Adrenal gland (tissue), 12 donors: ENCODE data around the gene CAPN11. TPM values are rescaled to one million over a fixed set of nuclear protein-coding genes. Genes with fewer than 3 reads are reported as not detected.

Experiments
- DNase-seq, 7 donors: peaks; one replicate each; pipeline ENCODE4 v3.0.0-alpha.2; 2019 to 2020
- H3K27ac ChIP-seq, 5 donors: fragments of 200-600 bp; sonication (generic) in 4 of 5; 1 replicate in 3 of 5; 2 replicates in 2 of 5; pipeline versions ENCODE4 v1.5.1 to v1.8.0; 2016 to 2020; ENCODE audit warnings: mild to moderate bottlenecking in 1 of 5
- H3K27me3 ChIP-seq: fragments of 200-600 bp; 2 replicates; pipeline ENCODE4 v1.8.0; 2021
- H3K36me3 ChIP-seq, 2 donors: fragments of 200-600 bp; replicated peaks in 1 of 2; 1 replicate in 1 of 2; 2 replicates in 1 of 2; pipeline versions ENCODE4 v1.5.1 to v1.8.0; 2018 to 2022
- H3K4me1 ChIP-seq, 2 donors: fragments of 200-600 bp; replicated peaks in 1 of 2; 1 replicate in 1 of 2; 2 replicates in 1 of 2; pipeline versions ENCODE4 v1.5.1 to v1.8.0; 2018 to 2021
- H3K4me3 ChIP-seq, 4 donors: fragments of 200-600 bp; sonication (generic) in 3 of 4; one replicate each; pipeline ENCODE4 v1.5.1; 2016 to 2018
- H3K9me3 ChIP-seq, 3 donors: fragments of 200-600 bp; sonication (generic) in 1 of 3; replicated peaks in 1 of 3; 1 replicate in 2 of 3; 2 replicates in 1 of 3; pipeline versions ENCODE4 v1.5.1 to v1.8.0; 2016 to 2021
- POLR2A ChIP-seq, 2 donors: fragments of 450-650 bp; IDR thresholded peaks; one replicate each; pipeline ENCODE4 v1.6.1; 2017; ENCODE audit warnings: antibody characterized with exemption in 2 of 2, mild to moderate bottlenecking in 2 of 2, moderate library complexity in 1 of 2
- WGBS, 4 donors: extraction: QIAGEN DNeasy Blood & Tissue Kit in 2 of 4; methylation state at CpG; one replicate each; pipeline versions ENCODE4 v1.1.5 to v1.1.7; 2013 to 2017; 5-methylcytosine and 5-hydroxymethylcytosine counted together
- intact Hi-C, 2 donors: fragments of 100-400 bp; cut with DNase I; formaldehyde crosslinking; loops; one replicate each; pipeline versions ENCODE4 v1.14.1 to v1.15.0; 2022 to 2023
- polyA plus RNA-seq, 3 donors: library from polyadenylated mRNA; stranded (reverse); fragments of 200-250 nt in 2 of 3; fragments of 350-450 nt in 1 of 3; fragmentation: Illumina TruSeq in 1 of 3; extraction: RNeasy Lipid Tissue Mini Kit (QIAGEN cat#74804) in 1 of 3; gene quantifications; one replicate each; pipeline ENCODE4 v1.2.3, GENCODE V29; 2013 to 2014
- total RNA-seq, 9 donors: library from RNA; depleted of rRNA in 4 of 9; stranded (reverse); fragments of >200 nt in 4 of 9; fragments of 120-200 nt in 1 of 9; fragmentation: NEBNext Ultra II Directional in 1 of 9; extraction: Animal tissue kit (Norgen Biotek cat#: 25700) in 1 of 9; gene quantifications; one replicate each; pipeline versions ENCODE4 v1.1.0 to v1.2.4, GENCODE V29; 2013 to 2023
- TF ChIP-seq, protein P1 (sequence below), 6 experiments: fragments of 450-650 bp in 4 of 6; fragments of 200-600 bp in 2 of 6; sonication (generic) in 1 of 6; IDR thresholded peaks; 1 replicate in 5 of 6; 2 replicates in 1 of 6; pipeline versions ENCODE4 v1.5.1 to v1.8.0; 2016 to 2021; ENCODE audit warnings: antibody characterized with exemption in 6 of 6, mild to moderate bottlenecking in 2 of 6, moderate library complexity in 1 of 6
- donor health status: healthy with polysubstance abuse.
- donor health status: Bipolar disorder and iron deficiency.
- donor health status: DM: yes; HTN: yes; CAD: no.
- donor health status: DM: no; HTN: no; CAD: no.
- donor health status: DM: no; HTN: no; CAD: no.
- donor health status: DM: yes; HTN: yes; CAD: no.

CAPN11 gene
- total and polyA plus RNA-seq, 12 donors = 0.14 to 2.4 (median 0.98) TPM; not detected in 2

DNA sequence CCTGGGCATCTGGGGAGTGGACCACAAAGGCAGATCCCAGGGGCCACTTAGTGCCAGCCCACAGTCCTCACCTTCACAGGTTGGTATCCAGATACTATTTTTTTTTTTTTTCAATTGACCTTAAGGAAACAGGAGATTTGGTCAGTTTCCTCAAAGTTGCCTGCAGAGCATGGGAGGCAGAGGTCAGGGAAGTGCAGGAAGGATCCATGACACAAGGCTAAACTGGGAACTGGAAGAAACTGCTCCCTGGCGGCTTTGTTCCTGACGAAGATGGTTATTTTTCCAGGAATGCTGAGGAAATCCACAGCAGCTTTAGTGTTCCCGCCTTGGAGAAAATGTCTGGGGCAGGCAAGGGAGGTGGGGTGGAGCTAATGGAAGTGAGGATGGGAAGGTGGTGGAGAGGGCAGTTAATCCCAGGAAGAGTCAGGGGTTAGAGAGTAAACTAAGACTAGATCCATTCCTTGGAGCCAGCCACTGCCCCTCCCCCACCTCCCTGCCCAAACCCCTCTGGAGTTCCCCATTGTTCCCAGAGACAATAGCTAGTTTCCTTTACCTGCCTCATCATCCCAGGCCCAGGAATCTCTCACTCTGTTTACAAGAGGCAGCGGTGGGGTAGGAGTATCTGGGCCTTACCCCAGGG is 43.8 kb downstream of the CAPN11 start:
- Histone ChIP-seq H3K27me3 (no peaks in the 10 kb centered on the region), H3K4me3 (no peak overlapping the region), H3K4me1 (peaks cover 3 to 4% of the 10 kb centered on the region in 2 donors), H3K9me3 (no peaks in the 10 kb centered on the region), H3K36me3 (no peaks in the 10 kb centered on the region), H3K27ac (peak overlapping the region in 2 of 5 donors; percentile 6 to 67)
- DNase-seq = peak in 1 of 7 donors; percentile 8
- 76 to 92% (median 78%) methylated on average over 4 of the region's 4 CpGs for WGBS, 4 donors
- intact Hi-C loops = no loop called here
- TF ChIP-seq, protein P1, sequence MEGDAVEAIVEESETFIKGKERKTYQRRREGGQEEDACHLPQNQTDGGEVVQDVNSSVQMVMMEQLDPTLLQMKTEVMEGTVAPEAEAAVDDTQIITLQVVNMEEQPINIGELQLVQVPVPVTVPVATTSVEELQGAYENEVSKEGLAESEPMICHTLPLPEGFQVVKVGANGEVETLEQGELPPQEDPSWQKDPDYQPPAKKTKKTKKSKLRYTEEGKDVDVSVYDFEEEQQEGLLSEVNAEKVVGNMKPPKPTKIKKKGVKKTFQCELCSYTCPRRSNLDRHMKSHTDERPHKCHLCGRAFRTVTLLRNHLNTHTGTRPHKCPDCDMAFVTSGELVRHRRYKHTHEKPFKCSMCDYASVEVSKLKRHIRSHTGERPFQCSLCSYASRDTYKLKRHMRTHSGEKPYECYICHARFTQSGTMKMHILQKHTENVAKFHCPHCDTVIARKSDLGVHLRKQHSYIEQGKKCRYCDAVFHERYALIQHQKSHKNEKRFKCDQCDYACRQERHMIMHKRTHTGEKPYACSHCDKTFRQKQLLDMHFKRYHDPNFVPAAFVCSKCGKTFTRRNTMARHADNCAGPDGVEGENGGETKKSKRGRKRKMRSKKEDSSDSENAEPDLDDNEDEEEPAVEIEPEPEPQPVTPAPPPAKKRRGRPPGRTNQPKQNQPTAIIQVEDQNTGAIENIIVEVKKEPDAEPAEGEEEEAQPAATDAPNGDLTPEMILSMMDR (IDR thresholded peaks at IDR 0.05) = no peak
- no peak for TF ChIP-seq POLR2A (IDR thresholded peaks at IDR 0.05)

DNA sequence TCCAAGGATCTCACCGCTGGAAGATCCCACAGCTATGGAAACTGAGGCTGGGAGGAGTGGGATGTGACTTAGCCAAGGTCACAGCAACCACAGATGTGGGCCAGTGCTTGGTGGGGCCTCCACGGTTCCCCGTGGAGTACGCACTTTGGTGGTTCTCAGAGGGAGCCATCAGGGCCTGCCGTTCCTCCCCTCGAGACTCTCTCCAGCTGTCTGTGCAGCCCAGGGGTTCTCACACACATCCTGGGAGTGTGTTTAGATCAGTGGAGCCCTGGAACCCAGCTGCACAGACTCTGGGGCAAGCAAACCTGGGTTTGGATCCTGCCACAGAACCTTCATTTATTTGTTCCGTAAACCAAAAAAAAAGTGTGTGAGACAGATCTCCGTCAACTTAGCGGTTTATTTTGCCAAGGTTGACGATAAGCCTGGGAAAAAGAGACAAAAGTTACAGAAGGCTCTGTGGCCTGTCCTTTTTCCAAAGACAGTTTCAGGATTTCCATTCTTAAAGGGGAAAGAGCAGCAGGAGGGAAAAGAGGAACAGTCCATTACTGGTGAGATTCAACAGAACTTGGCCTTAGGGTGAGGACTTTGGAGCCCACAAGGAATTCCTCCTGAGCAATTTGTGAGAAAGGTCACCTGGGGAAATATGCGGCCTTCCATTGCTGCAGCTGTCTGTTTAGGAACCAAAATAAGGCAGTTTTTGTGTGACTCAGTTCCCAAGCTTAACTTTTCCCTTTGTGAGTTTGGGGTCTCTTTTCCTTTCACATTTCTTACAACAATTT is 44.5 kb downstream of the CAPN11 start:
- Histone ChIP-seq H3K4me1 (peaks cover 3 to 4% of the 10 kb centered on the region in 2 donors), H3K36me3 (no peaks in the 10 kb centered on the region), H3K4me3 (no peak overlapping the region), H3K9me3 (no peaks in the 10 kb centered on the region), H3K27ac (peak overlapping the region in 2 of 5 donors; percentile 6 to 67), H3K27me3 (no peaks in the 10 kb centered on the region)
- 54 to 91% (median 86%) methylated on average over 5 to 11 of the region's 11 CpGs for WGBS, 4 donors
- intact Hi-C loops = no loop called here
- TF ChIP-seq POLR2A (IDR thresholded peaks at IDR 0.05) = no peak
- TF ChIP-seq, protein P1 (IDR thresholded peaks at IDR 0.05) = no peak
- DNase-seq = no peak

DNA sequence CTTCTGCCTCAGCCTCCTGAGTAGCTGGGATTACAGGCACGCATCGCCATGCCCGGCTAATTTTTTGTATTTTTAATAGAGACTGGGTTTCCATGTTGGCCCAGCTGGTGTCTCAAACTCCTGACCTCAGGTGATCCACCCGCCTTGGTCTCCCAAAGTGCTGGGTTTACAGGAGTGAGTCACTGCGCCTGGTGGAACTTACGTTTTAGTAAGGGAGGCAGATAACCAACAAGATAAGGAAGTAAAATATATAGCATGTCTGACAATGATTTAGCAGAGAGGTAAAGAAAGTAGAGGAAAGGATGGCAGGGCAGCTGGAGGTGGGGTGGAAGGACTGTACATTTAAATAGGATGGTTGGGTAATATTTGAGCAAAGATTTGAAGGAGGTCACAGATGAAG is 45.3 kb downstream of the CAPN11 start:
- TF ChIP-seq, protein P1 (IDR thresholded peaks at IDR 0.05) = no peak
- TF ChIP-seq POLR2A (IDR thresholded peaks at IDR 0.05) = no peak
- Histone ChIP-seq H3K4me3 (no peak overlapping the region), H3K9me3 (no peaks in the 10 kb centered on the region), H3K4me1 (peaks cover 3 to 4% of the 10 kb centered on the region in 2 donors), H3K36me3 (no peaks in the 10 kb centered on the region), H3K27ac (no peak overlapping the region), H3K27me3 (no peaks in the 10 kb centered on the region)
- intact Hi-C loops = no loop called here
- 92 to 97% (median 95%) methylated on average over 6 of the region's 6 CpGs for WGBS, 4 donors
- no peak for DNase-seq

DNA sequence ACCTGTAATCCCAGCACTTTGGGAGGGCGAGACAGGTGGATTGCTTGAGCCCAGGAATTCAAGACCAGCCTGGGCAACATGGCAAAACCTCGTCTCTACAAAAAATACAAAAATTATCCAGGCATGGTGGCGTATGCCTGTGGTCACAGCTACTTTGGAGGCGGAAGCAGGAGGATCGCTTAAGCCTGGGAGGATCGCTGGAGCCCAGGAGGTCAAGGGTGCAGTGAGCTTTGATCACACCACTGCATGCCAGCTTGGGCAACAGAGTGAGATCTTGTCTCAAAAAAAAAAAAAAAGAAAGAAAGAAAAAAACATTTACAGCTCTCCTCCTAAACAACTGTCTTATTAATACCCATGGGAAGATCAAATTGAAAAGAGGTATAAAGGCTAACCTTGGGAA is 49.3 kb downstream of the CAPN11 start:
- Histone ChIP-seq H3K9me3 (no peaks in the 10 kb centered on the region), H3K27ac (no peak overlapping the region), H3K27me3 (no peaks in the 10 kb centered on the region), H3K4me1 (no peaks in the 10 kb centered on the region), H3K4me3 (no peak overlapping the region), H3K36me3 (no peaks in the 10 kb centered on the region)
- intact Hi-C loops = no loop called here
- TF ChIP-seq POLR2A (IDR thresholded peaks at IDR 0.05) = no peak
- TF ChIP-seq, protein P1 (IDR thresholded peaks at IDR 0.05) = no peak
- no peak for DNase-seq
- 78 to 84% (median 82%) methylated on average over 6 of the region's 6 CpGs for WGBS, 4 donors
